Myocyte (in vitro differentiated cells): ENCODE measurements around the gene MT1X. TPM values are rescaled to one million over a fixed set of nuclear protein-coding genes. Genes with fewer than 3 reads are reported as not detected.

Experiments
- total RNA-seq: library from RNA; depleted of rRNA; stranded (reverse); fragments of >200 nt; gene quantifications from 2 replicates; pipeline ENCODE4 v1.2.3, GENCODE V29; 2014

The MT1X gene
- total RNA-seq, 1 donor from 2014 or later = 74.1 TPM

Other genes with a start within 250 kb of the MT1X start
- gene NUDT21, start 231.1 kb upstream of the MT1X start, total RNA-seq = 46.5 and 48.6 TPM in 2 replicates
- 68.9 and 79.0 TPM in 2 replicates for gene OGFOD1, start 230.9 kb upstream of the MT1X start, total RNA-seq
- gene BBS2, start 162.4 kb upstream of the MT1X start, total RNA-seq = 27.2 and 32.9 TPM in 2 replicates
- not detected in 2 replicates for gene MT4, start 117.4 kb upstream of the MT1X start, total RNA-seq
- not detected in 2 replicates for gene MT3, start 92.9 kb upstream of the MT1X start, total RNA-seq
- 7.1 and 18.6 TPM in 2 replicates for gene MT2A, start 73.9 kb upstream of the MT1X start, total RNA-seq
- 24.7 and 26.6 TPM in 2 replicates for gene MT1E, start 56.7 kb upstream of the MT1X start, total RNA-seq
- gene MT1M, start 49.8 kb upstream of the MT1X start, total RNA-seq = not detected in 2 replicates
- not detected in 2 replicates for gene MT1A, start 43.8 kb upstream of the MT1X start, total RNA-seq
- not detected in 2 replicates for gene MT1B, start 30.6 kb upstream of the MT1X start, total RNA-seq
- gene MT1F, start 24.5 kb upstream of the MT1X start, total RNA-seq = not detected in 2 replicates
- gene MT1G, start 14.4 kb upstream of the MT1X start, total RNA-seq = not detected in 2 replicates
- not detected in 2 replicates for gene MT1H, start 12.7 kb upstream of the MT1X start, total RNA-seq
- gene NUP93, start 47.7 kb downstream of the MT1X start, total RNA-seq = 114 and 151 TPM in 2 replicates
- 0.16 TPM in 1 of 2 replicates, not detected in the other for gene SLC12A3, start 182.7 kb downstream of the MT1X start, total RNA-seq
- 255 and 327 TPM in 2 replicates for gene HERPUD1, start 249.7 kb downstream of the MT1X start, total RNA-seq